Measurements from ENCODE around the gene ANKRD11.

DNA sequence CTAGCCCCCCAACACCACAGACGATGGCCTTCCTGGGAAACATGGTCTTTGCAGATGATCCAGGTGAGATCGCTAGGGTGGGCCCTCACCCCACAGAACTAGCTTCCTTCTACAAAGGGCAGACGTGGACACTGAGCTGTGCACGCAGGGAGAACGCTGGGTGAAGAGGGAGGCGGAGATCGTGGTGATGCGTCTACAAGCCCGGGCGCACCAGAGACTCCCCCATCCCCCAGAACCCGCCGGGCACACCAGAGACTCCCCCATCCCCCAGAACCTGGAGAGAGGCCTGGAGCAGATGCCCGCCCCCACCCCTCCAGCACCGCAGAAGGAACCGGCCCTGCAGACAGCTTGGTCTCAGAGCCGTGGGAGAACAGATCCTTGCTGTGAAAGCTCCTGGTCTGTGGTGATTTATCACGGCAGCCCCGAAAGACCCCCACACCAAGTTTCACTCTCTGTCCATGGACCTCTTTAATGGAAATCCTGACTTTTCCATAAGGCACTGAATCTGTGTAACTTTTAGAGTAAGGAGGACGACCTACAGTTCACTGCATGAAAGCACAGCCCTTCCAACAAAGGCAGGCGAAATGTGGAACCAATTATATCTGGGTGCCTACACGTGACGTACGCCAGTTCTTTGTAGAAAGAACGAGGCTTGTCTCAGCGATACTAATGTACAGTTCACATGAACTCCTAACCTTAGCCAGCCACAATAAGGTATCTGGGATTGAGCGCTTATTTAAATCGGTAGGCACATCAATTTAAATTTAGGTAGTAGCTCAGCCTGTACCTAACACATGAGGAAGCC, 88.5 kb downstream of the ANKRD11 start:
- TF ChIP-seq, protein P1, sequence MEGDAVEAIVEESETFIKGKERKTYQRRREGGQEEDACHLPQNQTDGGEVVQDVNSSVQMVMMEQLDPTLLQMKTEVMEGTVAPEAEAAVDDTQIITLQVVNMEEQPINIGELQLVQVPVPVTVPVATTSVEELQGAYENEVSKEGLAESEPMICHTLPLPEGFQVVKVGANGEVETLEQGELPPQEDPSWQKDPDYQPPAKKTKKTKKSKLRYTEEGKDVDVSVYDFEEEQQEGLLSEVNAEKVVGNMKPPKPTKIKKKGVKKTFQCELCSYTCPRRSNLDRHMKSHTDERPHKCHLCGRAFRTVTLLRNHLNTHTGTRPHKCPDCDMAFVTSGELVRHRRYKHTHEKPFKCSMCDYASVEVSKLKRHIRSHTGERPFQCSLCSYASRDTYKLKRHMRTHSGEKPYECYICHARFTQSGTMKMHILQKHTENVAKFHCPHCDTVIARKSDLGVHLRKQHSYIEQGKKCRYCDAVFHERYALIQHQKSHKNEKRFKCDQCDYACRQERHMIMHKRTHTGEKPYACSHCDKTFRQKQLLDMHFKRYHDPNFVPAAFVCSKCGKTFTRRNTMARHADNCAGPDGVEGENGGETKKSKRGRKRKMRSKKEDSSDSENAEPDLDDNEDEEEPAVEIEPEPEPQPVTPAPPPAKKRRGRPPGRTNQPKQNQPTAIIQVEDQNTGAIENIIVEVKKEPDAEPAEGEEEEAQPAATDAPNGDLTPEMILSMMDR (IDR thresholded peaks at IDR 0.05), result no peak
- no peak for TF ChIP-seq POLR2A (IDR thresholded peaks at IDR 0.05)
